Measurements from ENCODE around the gene PROB1.

GRCh38 chr5:139431706-139432105 lies 36.8 kb upstream of the PROB1 start:
- no peak for TF ChIP-seq CTCF (IDR thresholded peaks at IDR 0.05)
- TF ChIP-seq POLR2A (IDR thresholded peaks at IDR 0.05): no peak
